GM18873 (cell line): ENCODE measurements around the gene NKX1-1.
"Not testable (repeated sequence)": the region's sequence is repeated elsewhere in the genome, so short reads cannot be mapped to it uniquely, and the experiment has no call there.

Source experiments
- ATAC-seq: cut with Tn5 transposase; IDR thresholded peaks from one replicate; pipeline ENCODE4 v1.9.1; 2021; ENCODE audit warnings: mild to moderate bottlenecking, moderate library complexity, moderate number of reproducible peaks; ENCODE audit not compliant: unreplicated experiment, low FRiP score

NKX1-1 gene

DNA sequence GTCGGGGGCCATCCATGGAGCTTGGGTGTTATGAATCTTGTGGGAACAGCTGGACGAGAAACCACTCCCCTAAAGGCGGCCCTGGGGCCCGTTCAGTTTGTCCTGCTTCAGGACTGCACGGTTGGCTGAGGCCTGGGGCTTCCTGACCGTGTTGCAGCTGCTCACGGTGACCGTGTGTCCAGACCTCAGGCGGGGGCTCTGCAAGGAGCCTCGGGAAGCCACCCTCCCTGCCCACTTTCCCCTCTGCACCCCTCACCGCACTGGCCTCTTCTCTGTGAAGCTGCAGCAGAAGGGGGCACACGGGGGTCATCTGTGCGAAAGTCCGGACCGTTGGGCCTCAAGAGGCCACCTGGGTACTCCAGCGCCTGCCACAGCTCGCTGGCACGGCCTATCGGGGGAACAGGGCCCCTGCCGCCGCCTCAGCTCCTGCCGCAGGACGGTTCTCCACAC, 29.8 kb downstream of the NKX1-1 start:
- ATAC-seq = no peak

DNA sequence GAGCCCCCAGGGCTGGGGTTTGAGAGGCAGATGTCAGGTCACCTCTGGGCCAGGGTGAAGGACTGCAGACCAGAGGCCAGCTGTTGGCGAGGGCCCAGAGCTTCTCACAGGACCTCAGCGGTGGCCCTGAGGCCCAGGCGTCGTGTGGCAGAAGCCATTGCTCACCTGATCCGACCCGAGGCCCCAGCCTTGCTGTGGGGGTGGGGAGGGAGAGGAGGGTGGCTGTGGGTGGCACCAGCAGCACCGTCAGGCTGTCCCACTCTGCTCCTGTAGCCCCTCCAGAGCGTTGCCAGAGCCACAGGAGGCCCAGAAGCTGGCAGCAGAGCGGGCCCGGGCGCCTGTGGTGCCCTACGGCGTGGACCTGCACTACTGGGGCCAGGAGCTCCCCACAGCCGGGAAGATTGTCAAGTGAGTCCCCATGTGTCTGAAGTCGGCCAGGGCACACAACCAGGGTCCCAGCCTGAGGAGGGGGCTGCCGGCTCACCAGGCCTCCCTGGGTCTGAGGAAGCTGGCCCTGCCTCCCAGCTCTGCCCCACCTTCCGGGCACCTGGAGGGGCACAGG, 30.4 kb downstream of the NKX1-1 start:
- ATAC-seq = no peak

DNA sequence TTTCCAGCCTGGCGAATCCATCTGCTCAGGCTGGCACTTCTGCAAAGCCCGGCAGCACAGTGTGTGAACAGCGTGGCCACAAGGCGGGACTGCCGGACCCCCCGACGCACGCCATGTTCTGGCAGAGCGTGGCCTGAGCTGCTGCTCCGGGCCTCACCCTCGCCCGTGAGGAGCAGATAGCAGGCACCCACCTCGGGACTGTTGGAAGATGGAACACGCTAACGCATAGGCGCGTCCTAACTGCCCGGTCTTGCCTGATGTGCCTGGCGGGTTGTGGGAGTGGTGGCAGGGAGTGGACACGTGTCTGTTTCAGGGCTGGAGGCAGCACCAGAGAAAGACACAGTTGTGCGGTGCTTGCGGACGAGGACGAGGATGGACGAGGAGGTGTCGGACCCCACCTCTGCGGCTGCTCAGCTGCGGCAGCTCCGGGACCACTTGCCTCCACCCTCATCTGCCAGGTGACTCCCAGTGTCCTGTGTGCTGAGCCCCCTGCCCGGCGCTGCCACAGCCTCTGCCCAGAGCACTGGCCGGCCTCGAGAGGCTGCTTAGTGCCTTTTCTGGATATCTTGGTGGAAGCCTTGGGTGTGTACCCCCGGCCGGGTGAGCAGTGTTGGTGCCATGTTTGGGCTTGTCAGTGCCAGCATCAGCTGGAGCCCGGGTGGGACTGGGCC, 31.1 kb downstream of the NKX1-1 start:
- no peak for ATAC-seq

GRCh38 chr4:1374706-1375045, 31.6 kb downstream of the NKX1-1 start:
- ATAC-seq = no peak

DNA sequence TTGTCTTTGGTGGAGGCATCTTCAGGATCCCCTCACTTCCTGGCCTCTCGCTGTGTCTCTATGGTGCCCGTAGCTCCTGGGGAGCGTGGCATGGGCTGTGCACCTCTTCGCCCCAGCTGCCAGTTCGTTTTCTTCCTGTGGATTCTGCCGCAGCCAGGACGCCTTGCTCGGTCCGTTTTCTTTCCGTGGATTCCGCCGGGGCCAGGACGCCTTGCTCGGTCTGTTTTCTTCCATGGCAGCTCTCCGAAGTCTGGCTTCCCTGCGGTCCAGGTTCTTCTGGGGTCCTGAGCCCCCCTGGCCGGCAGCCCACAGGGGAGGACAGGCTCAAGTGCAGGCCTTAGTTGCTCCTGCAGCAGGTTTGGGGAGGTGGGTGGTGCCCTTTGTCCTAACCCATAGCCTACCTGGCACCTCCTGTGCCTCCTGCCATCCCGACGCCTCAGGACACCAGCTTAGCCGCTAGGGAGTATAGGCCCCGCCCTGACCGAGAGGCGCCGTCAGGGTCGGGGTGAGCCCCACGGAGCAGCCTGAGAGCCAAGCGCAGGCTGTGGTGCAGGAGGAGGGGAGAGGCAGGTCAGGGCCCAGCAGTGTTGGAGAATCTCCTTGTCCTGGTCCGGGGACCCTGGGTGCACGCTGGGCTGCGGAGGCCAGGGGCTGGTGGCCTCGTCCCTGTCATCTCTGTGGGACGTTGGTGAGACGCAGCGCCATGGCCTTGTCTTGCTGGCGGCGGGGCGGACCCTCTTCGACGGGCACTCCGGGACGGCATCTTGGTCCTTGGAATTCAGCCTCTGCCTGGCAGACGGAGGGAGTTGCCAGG, 32.1 kb downstream of the NKX1-1 start:
- ATAC-seq = no peak

DNA sequence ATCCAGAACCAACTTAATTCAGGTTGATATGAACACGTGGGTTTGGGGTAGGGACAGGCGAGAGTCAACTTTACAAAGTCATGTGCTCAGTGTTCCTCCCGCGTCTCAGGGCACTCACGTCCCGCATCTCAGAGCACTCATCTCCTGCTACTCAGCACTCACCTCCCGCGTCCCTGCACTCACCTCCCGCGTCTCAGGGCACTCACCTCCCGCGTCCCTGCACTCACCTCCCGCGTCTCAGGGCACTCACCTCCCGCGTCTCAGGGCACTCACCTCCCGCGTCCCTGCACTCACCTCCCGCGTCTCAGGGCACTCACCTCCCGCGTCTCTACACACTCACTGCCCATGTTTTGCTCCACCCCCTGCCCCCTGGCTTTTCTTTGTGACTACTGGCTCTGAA, 33.7 kb downstream of the NKX1-1 start:
- ATAC-seq = not testable (repeated sequence)

- no peak for ATAC-seq
Measured at GRCh38 chr4:1371176-1372165, 34.8 kb downstream of the NKX1-1 start.

DNA sequence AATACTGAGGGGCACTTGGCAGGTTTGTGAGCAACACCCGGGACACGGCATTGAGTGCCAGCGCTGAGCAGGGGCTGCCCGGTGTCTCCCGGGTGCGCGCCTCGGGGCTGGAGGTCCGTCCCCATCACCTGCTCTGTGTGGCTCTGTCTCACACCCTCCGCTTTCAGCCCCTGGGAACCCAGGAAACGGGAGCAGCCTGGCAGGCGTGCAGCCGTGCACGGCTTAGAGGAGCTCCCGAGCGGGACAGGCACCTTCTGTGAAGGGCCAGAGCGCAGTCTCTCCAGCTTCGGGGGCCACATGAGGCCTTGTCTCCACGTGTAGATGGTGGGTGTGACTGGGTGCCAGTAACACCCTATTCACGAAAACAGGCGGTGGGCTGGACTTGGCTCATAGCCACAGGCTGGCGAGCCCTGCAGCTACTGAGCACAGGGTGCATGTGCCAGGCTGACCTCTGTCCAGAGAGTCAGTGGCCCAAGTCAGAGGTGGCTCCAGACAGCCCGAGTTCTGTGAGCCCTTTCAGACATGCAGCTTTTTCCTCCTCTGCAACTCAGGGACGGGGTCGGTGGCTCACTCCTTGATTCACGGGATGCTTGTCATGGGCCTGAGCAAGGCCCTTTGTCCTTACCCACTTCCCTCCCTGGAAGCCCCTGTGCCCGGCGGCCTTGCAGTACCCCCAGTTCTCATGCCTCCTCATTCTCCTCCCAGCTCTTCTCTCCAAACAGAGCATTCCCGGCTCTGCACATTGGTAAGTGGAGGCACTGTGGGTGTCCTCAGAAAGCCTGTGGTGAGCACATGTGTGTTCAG, 35.7 kb downstream of the NKX1-1 start:
- ATAC-seq = no peak

GRCh38 chr4:1369479-1370079, 36.7 kb downstream of the NKX1-1 start:
- ATAC-seq = no peak

GRCh38 chr4:1369091-1369450, 37.2 kb downstream of the NKX1-1 start:
- ATAC-seq = no peak

- ATAC-seq = no peak
Measured at GRCh38 chr4:1368421-1369090, 37.7 kb downstream of the NKX1-1 start.

- ATAC-seq = no peak
Measured at GRCh38 chr4:1367936-1368289, 38.3 kb downstream of the NKX1-1 start.

DNA sequence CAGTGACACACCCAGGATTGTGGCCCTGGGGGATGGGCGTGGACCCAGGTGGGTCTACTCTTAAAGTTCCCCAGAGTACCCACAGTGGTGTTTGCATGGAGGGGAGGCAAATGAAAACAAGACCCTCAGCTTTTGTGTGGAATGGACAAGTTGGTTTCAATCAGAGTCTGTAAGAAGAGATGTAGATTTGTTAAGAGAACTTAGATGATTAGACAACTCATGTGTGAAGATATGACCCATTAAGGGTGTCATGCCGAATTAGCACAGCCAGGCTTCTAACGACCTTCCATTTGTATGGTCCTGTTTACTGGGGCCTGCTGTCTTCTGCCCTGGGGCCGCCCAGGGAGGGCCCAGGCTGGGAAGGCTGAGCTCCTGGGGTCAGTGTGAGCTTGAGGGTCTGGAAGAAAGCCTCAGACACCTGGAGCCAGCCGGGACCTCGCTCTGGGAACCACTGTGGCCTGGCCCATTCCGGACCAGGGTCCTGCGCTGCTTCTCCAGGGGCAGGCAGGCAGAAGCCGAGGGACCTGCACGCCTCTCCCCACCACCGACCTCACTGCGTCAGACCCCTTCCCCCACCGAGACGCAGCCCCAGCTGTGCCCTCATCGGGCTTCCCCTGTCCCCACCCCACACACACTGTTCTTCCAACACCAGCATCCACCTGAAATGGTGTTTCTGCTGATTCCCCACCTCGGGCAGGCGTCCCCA, 38.9 kb downstream of the NKX1-1 start:
- ATAC-seq = no peak

GRCh38 chr4:1366371-1367229, 39.6 kb downstream of the NKX1-1 start:
- ATAC-seq = no peak

- no peak for ATAC-seq
Measured at GRCh38 chr4:1365271-1366178, 40.7 kb downstream of the NKX1-1 start.

GRCh38 chr4:1364748-1365147, 41.5 kb downstream of the NKX1-1 start:
- ATAC-seq = no peak
